Endometrium (tissue), 2 donors: ENCODE measurements around the gene NFX1.
"Not testable (repeated sequence)": the region's sequence is repeated elsewhere in the genome, so short reads cannot be mapped to it uniquely, and the experiment has no call there.

Source experiments
- FAIRE-seq: peaks from 2 replicates; lab custom pipeline; 2012; peaks lifted over from hg19 to GRCh38; lab: Jason Lieb, UNC
- donor health status: control.
- donor health status: control.

The NFX1 gene

DNA sequence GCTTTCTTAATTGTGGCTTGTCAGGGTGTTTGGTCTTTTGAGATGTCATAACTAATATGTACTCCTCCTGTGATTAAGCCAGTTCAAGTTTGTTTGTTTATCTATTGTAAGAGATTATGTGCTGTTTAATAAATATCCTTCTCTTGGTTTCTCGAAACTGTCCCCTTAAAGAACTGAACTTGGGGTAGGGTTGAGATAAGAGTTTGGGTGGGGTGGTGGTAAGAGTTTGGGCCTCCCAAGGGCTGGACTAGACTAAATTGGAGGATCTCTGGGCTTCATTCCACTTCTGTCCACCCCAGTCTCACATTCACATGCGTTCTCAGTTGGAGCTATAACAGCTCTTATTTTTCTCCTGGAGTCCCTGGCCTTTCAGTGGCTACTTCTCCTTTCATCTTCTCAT, 73.8 kb downstream of the NFX1 start:
- no peak for FAIRE-seq

DNA sequence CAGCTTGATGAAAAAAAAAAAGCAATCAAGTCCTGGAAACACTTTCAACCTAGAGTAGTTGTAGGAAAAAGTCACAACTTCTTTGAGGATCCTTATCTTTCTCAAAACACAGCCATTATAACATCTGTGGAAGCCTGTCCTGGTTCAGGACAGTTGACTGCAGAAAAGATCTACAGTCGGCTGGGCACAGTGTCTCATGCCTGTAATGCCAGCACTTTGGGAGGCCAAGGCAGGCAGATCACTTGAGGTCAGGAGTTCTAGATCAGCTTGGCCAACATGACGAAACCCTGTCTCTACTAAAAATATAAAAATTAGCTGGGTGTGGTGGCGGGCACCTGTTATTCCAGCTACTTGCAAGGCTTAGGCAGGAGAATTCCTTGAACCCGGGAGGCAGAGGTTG, 74.5 kb downstream of the NFX1 start:
- FAIRE-seq: not testable (repeated sequence)

DNA sequence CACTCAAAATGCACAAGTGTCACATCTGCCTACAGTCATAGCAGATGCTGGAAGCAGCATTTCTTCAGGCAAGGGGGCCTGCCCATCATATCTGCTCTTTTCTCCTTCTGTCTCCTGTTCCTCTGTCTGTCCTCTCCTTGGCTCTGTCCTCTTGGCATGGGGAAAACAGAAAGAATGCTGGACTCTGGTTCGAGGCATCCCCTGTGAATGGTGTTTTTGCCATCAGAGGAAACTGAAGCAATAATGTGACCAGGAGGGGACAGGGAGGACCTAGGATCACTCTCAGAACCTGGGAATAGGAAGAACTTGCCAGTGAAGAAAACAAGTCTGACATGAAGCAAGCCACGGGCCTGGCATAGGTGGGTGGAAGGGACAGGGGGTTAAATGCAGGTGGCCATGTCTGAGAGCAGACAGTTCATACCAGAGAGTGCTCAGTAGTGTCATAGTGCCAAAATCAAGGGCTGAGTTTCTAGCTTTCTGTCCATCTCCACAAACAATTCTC, 76.7 kb downstream of the NFX1 start:
- no peak for FAIRE-seq

DNA sequence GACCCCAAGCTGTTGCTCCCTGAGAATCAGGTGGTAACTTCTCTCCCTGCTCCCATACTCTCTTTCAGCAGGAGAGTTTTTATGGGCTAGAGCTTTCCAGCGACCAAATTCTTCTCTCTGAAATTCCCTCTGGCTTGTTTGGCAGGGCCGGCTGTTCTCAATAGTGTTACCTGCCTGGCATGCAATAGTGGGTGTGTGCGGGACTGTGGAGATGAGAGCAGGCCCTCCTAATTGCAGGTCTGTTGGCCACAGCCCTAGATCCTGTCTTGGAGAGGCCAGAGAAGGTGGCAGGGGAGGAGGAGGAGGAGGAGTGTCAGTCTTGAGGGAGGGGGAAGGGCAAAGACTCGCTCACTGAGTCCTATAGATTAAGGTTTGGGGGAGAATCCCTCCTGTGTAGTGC, 82.6 kb downstream of the NFX1 start:
- FAIRE-seq: no peak

DNA sequence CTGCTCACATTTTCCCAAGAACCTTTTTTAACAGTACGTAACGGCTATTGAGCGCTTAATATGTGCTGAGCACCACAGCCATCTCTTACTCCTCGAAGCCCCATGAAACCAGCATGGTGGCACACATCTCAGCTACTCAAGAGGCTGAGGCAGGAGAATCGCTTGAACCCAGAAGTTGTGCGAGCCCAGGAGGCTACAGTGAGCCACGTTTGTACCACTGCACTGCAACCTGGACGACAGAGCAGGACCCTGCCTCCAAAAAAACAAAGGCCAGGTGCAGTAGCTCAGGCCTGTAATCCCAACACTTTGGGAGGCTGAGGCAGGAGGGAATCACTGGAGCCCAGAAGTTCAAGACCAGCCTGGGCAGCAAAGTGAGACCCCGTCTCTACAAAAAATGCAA, 83.9 kb downstream of the NFX1 start:
- no peak for FAIRE-seq

DNA sequence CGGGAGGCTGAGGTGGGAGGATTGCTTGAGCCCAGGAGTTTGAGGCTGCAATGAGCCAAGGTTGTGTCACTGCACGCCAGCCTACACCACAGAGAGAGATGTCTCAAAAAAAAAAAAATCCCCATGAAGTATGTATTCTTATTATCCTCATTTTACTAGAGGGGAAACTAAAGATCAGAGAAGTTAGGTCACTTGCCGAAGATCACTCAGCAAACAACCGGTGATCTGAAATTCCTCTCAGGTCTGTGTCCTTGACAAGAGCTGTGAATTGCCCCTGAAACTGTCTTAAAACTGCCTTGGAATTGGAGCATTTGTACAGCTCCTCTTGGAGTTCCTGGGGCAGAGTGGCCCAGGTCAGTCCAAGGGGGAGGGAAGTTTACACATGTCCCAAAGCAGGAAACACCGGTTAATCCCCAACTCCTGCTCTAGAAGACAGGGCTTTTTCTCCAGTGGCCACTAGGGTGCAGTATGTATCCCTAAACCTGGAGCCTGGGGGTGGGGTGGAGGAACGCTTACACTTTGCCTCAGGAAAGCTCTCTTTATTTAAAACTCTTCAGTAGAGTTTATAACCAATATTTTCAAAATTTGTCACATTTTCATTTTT, 84.4 kb downstream of the NFX1 start:
- peak; percentile 89 for FAIRE-seq

DNA sequence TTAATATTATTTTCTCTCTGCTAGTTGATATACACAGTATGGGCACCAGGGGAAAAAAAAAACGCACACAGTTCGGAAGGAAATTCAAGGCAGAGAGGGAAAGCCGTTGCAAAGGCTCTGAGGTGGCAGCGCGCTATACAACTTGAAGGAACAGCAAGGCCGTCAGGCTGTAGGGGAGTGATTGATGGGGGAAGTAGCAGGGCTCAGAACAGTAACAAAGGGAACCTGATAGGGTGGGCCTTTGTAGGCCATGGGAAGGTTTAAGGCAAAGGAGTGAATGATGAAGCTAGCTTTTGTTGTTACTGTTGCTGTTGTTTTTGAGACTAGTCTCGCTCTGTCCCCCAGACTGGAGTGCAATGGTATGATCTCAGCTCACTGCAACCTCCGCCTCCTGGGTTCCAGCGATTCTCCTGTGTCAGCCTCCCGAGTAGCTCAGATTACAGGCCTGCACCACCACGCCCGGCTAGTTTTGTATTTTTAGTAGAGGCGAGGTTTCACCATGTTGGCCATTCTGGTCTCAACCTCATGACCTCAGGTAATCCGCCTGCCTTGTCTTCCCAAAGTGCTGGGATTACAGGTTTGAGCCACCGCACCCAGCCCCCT, 85.0 kb downstream of the NFX1 start:
- FAIRE-seq: no peak

DNA sequence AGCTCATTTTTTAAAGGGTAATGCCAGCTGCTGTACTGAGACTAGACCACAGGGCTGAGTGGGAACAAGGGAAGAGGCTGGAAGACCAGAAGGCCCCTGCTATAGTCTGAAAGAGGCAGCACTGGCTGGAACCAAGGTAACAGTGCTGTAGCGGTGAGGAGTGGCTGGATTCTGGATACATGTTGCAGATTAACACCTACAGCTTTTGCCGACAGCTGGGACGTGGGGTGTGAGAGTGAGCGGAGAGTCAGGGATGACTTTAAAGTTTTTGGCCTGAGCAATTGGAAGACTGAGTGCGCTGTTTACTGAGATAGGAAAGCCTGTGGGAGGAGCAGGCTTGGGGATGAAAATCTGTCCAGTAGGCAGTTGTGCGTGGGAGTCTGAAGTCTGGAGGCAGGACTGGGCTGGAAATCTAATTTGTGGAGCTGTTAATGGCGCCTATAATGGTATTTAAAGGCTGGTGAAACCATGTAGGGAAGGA, 85.6 kb downstream of the NFX1 start:
- FAIRE-seq: no peak

DNA sequence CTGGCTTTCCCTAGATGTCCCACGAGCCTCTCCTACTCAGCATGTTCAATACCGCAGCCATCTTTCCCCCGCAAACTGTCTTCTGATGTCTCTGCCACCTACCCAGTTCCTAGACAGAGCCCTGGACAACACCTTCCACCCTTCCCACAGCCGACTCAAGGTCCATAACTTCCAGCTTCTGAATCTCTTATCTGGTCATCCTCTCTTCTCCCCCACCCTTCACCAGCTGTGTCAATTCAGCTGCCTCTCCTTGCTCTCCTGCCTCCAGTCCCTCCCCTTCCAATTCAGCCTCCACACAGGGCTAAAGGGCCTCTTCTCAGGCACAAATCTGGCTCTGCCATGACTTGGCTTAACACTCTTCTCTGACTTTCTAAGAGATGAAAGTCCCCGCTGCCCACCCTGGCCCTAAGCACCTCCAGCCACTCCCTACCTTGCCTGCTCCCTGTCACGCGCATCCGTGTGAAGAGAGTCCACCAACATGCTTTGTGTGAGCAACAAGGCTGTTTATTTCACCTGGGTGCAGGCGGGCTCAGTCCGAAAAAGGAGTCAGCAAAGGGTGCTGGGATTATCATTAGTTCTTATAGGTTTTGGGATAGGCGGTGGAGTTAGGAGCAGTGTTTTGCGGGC, 86.9 kb downstream of the NFX1 start:
- FAIRE-seq: no peak

DNA sequence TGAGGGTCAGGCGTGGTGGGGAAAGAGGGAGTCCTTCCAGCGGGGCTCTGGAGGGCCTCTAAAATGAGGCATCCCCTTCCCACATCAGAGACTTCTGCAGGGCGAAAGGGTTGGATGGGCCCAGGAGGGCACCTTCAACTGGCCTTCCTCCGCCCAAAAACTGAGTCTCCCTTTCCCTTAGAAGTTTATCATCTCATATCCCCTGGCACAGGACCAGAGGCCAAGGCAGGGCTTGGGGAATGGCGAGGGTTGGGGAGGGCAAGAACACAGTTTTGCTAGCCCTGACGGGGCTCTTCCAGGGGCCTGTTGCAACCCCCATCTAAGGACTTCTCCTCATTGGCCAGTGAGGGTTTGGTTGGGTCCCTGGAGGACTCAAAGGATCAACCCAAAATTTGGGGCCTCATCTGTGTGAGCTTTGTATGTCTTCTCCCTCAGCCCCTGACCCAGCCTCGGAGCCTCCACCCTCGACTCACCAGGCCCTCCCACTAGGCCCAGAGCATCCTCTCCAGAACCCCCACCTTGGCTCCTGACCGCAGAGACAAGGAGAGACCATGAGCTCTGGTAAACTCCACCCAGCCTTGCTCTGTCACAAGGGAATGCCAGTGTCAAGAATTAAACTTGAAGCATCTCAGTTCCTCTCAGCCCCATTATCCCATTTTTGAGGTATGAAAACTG, 87.9 kb downstream of the NFX1 start:
- no peak for FAIRE-seq

DNA sequence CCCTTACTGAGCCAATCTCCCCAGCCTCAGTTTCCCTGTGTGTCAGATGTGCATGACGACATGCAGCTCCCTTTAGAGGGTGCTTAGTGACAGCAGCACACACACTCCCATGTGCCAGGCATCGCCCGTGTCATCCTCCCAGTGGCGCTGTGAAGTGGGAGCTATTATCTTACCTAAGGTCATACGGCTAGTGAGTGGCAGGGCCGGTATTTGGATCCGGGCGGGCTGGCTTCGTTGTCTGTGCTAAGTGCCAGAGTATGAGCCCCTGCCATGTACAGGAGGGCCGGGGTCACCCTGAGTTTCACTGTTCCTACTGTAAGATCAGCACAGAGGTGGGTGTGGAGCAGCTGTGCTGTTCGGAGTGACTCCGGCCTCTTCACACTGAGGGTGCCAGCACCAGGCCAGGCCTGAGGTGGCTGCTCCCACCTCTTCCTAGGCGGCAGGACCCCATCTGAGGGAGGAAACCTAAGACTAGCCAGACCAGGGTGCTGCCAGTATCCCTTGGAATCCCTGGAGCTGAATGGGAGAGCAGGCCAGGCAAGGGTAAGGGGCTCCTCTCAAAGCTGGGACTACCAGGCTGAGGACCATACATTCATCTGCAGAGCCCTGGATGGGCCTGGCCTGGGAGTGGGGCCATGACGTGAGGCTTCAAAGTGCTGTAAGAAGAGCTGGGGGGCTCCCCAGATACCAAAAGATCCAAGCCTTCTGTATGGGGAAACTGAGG, 89.5 kb downstream of the NFX1 start:
- no peak for FAIRE-seq

DNA sequence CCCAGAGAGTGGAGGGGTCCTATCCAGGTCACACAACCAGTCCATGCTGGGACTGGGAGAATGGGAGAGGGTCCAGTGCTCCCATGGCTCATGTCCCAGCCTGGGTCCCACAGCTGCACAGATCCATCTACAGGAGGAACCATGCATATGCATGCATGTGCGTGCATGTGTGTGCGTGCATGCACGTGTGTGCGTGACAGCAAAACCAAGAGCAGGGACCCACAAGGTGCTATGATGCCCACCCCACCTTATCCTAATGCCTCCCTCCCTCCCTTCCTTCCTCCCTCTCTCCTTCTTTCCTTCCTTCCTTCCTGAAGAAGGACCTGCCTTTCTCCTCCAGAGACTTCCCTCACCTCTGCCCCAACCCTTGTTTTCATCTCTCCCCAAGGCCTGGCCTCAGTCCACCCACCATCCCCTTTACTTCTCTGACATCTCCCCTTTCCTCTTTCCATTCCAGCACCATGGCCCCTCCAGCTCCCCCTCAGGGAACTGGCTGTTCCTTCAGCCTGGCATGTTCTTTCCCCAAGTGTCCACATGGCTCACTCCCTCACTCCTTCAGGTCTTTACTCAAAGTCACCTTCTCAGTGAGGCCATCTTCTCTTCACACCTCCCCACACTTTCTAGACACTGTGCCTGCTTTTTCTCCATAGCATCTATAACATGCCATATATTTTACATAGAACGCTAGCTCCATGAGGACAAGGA, 90.2 kb downstream of the NFX1 start:
- FAIRE-seq: no peak

DNA sequence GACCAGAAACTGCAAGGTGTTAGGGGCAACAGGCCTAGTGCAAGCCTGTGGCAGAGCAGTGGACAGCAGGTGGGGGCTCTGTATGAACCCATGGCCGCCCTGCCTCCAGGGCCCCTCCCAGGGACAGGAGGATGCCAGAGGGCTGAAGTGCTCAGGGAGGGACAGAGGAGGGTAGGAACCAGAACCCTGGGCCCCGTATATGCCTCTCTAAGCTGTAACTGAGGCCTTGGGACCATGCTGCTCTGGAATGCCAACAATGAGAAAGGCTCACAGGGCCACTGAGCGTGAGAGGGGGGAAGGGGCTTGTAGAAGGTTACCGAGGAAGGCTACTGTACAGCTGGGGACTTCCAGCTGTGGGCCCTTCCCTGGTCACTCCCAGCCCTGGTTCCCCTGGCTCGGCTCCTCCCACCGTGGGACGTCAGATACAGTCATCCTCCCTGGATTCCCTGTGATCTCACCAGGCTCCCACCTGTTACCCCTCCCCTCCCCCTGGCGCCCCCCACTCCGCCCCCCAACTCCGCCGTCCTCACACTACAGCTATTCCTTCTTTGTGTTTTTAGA, 91.0 kb downstream of the NFX1 start:
- no peak for FAIRE-seq

DNA sequence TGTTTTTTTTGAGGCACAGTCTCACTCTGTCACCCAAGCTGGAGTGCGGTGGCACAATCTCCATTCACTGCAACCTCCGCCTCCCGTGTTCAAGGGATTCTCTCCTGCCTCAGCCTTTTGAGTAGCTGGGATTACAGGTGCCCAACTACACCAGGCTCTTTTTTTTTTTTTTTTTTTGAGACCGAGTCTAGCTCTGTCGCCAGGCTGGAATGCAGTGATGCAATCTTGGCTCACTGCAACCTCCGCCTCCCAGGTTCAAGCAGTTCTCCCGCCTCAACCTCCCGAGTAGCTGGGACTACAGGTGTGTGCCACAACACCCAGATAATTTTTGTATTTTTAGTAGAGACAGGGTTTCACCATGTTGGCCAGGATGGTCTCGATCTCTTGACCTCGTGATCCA, 92.1 kb downstream of the NFX1 start:
- FAIRE-seq: not testable (repeated sequence)

DNA sequence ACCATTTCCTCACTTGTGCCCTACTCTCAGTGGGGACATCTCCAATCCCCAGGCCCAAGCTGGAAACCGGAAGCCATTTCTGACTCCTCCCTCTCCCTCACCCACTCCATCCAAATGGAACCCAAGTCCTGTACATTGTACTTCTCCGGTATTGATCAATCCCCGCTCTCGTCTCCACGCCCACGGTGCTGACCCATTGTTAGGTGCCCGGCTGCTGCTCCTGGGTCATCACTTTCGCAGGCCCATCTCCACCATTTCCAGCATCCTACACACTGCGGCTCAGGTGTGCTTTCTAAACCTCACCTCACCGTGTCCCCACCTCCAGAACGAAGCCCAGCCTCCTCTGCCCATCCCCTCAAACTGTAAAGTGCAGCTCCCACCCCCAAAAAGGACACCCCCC, 93.1 kb downstream of the NFX1 start:
- not testable (repeated sequence) for FAIRE-seq

DNA sequence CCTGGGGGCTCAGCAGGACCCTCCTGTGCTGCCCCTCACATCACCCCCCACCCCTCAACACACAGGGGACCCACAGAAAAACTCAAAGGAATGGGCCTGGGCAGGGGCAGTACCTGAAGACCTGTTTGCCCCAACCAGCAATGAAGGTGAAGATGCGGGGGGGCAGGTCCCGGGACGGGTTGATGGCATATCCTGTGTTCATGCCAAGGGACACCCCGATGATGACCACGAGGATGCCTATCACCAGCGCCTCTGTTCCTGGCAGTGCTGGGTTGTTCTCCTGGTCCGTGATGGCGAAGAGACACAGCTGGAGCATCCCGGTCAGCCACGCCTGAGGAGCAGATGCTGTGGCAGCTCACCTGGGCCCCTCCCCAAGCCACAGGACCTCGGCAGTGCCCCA, 95.2 kb downstream of the NFX1 start:
- not testable (repeated sequence) for FAIRE-seq

DNA sequence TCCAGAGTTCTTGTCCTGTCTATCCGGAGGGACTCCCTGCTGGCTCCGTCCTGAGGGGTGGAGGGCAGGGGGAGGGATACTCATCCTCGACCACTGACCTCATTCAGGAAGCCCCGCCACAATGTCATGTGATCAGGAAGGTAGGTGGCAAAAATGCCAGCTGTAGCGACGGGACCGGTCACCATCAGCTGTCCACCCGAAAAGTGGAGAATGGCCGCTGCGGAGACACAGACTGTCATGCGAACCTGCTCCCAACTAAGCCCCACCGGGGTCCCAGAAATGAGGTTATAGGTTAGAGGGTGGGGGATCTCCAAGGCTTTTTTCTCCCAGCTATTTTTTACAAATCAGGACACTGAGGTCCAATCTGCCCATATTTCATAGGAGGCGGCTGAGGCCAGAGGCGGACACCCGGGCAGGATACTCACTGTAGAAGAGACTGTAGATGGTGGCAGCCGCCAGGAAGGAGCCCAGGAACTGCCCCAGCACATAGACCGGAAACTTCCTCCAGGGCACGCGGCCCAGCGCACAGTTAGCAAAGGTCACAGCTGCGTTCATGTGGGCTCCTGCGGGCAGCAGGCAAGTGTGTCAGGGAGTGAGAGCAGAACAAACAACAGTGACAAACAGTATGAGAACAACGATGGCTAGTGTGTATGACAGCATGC, 95.8 kb downstream of the NFX1 start:
- FAIRE-seq: not testable (repeated sequence)

DNA sequence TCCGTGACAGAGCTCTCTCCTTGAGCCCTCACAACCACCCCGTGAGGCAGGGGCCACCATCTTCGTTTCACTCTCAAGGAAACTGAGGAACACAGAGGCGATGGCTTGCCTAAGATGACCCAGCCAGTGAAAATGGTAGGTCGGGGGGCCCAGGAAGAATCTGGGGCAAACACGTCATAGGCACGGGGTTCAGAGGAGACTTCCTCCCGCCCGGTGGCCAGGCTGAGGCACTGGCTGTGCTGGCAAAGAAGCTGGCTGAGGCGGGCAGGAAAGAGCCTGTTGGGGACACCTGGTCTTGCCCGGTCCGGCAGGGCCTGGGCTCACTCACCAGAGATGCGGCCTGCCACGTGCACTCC, 96.3 kb downstream of the NFX1 start:
- not testable (repeated sequence) for FAIRE-seq

DNA sequence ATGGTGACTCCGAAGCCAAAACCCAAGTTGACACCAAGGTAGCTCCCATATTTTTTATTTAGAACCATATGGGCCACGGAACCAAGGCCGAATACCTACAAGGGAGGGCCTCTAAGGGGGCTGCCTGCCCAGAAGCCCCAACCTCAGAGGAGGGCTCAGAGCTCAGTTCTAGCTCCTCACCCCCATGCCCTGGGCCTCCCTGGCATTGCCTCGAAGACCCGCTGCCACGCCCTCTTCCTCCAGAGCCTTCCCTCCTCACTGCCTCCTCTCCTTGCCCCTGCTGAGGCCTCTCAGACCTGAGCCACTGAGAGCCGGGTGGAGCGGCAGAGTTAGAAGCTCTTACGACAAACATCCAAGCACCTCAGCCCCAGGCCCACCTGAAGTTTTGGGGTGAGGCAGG, 96.7 kb downstream of the NFX1 start:
- FAIRE-seq: not testable (repeated sequence)

DNA sequence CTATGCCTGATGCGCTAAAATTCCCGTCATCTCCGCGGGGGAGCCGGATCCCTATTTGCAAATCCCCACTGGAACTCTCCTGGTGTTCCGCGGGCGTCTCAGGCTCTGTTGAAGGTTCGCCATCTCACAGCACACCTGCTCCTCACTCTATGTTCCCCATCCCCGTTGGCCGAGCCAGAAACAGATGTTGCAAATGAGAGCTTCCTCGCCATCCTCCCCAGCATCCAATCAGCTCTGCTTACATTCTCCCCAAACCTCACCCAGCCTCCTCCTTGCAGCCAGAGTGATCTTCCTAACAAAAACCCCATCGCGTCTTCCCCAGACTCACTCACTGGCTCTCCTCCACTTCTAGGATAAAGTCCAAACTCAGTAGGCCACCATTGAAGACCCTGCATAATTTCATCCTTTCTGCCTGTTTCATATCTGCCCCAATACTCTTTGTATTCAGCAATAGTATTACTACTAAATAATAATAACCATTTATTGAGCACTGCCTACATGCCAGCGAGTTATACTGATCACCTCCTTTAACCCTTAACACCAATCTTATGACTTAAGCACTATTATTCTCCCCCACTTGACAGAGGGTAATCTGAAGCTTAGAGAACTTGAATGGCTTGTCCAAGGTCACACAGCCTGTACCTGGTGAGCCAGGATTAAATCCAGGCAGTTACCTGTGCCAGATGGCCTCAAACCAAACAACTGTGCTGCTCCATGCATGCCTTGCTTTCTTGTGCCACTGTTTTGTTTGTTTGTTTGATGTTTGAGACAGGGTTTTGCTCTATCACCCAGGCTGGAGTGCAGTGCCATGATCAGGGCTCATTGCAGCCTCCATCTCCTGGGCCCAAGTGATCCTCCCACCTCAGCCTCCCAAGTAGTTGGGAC, 98.0 kb downstream of the NFX1 start:
- no peak for FAIRE-seq
